DMS153 (cell line): Measurements from ENCODE around the gene PSMD13.
"Not testable (repeated sequence)": the region's sequence is repeated elsewhere in the genome, so short reads cannot be mapped to it uniquely, and the experiment has no call there.

Experiments used
- DNase-seq: peaks from one replicate; lab custom pipeline; 2025; lab: John Stamatoyannopoulos, UW

PSMD13 gene

GRCh38 chr11:236774-237767, at the start of gene PSMD13:
Gene PSMD13, plus strand, starts transcription at chr11:236976. Its CDS starts 74 bp downstream, at chr11:237050.
- peak; percentile 60 for DNase-seq

DNA sequence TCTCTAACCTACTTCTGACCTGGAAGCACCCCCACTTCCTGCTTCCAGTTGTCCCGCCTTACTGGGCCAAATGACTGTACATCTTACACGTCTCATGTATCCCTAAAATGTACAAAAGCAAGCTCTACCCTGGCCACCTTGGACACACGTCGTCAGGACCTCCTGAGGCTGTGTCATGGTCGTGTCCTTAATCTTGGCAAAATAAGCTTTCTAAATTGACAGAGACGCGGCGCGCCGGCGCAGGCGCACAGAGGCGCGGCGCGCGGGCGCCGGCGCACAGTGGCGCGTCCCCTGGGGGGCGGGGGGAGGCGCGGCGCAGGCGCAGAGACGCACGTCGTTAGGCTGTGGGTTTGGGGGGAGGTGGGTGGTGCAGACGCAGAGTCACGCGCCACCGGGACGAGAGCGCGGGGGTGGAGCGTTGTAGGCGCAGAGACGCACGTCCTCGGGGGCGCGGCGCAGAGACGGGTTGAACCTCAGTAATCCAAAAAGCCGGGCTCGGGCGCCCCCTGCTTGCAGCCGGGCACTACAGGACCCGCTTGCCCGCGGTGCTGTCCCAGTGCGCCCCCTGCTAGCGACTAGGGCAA, 47.5 kb upstream of the PSMD13 start:
- DNase-seq, result not testable (repeated sequence)

DNA sequence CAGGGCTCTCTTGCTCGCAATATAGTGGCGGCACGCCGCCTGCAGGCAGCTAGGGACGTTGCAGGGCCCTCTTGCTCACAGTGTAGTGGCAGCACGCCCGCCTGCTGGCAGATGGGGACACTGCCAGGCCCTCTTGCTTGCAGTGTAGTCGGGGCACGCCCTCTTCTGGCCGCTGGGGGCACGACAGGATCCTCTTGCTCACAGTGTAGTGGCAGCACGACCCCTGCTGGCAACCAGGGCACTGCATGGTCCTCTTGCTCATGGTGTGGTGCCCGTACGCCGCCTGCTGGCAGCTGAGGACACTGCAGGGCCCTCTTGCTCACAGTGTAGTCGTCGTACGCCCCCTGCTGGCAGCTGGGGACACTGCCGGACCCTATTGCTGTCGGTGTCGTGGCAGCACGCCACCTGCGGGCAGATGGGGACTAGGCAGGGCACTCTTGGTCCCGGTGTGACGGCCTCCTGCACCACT, 46.9 kb upstream of the PSMD13 start:
- not testable (repeated sequence) for DNase-seq

GRCh38 chr11:190546-190945, 46.2 kb upstream of the PSMD13 start:
- not testable (repeated sequence) for DNase-seq

DNA sequence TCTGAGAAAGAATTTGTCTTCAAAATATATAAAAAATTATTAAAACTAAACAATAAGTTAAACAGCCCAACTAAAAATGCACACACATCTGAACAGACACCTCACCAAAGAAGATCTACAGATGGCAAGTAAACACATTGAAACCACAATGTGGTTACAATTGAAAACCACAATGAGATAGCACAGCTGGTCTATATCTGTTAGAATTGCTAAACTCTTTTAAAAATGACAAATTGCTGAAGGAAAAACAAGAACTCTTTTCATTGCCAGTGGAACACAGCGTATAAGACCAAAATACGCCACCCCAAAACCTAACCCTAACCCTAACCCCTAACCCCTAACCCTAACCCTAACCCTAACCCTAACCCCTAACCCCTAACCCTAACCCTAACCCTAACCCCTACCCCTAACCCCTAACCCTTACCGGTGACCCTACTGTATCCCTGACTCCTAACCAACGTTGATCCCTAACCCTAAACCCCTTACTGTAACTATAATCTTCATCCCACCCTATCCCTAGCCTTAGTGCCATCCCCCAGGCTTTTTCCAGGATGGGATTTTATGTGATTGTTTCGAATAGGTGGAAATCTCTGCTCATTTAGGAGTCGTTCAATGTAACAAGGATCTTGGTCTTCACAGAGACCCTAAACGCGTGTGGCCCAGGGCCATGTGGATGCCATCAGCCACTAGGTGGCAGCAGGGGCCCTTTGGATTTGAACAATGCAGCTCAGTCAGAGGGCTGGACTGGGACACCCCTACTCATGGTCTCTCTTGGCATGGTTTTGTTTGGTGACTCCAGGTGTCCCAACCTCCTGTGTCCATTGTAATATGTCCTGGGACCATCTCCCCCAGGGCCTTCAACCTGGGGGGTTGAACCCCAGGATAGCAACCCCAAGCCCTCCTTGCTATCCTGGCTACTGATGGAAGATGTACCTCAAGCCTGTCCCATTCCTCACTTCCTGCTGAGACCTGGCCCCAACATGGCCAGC, 45.0 kb upstream of the PSMD13 start:
- not testable (repeated sequence) for DNase-seq

DNA sequence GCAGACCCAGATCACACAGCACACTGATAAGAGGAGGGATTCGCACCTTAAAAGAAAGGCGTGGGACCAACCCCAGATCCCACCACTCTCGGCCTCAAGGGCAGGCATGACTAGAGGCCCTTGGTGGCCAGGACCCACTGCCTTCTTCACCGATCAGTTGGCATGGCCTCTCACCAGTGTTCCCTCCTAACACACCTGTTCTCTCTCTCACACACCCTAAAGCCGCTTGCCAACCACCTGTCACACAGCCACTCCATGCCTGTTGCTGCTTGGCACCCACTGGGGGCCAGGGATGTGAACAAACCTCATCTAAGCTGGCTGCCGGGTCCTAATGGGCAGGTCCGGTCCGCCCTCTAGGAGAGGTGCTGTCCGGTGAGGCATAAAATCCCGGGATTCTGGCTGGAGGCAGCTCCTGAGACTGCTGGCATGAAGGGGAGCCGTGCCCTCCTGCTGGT, 44.1 kb upstream of the PSMD13 start, which contains the start of gene SCGB1C1:
Gene SCGB1C1, plus strand, starts transcription at position 405 of the 455 bp plus-strand sequence. Its CDS starts 22 bp downstream, at position 427.
- not testable (repeated sequence) for DNase-seq

DNA sequence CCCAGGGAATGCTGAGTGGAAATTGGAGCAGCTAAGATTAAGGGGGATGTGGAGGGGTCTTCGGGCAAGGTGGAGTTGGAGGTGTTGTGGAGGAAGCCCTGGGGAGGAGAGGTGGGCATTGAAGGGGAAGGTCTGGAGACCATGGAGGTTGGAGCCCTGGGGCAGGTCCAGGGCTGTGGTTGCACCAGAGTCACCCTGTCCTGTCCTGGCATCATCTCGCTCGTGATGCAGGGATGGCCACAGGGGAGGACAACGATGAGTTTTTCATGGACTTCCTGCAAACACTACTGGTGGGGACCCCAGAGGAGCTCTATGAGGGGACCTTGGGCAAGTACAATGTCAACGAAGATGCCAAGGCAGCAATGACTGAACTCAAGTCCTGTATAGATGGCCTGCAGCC, 43.3 kb upstream of the PSMD13 start:
- DNase-seq, result not testable (repeated sequence)

- DNase-seq, result no peak
These were observed 39.7 kb upstream of the PSMD13 start for GRCh38 chr11:196786-197731.

DNA sequence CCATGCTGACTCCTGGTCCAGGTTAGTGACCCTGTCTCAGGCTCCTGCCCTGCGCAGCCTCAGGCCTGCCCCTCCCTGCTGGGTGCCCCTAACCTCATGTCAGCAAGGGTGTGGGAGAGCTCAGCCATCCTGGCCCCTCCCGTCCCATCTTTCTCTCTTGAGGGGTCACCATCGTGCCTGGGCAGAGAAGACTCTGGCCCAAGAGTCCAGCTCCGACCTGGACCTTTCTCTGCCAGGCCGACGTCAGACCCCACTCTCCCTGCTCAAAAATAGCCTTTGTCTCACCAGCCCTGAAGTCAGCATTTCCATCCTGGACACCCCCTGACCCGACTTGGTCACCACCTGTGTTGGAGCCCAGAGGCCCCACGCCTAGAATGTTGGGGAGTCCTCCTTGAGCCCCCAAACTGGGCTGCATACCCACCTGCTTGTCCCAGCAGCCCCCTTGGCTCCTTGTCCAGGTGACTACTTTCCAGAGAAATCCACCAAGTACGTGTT, 39.0 kb upstream of the PSMD13 start:
- DNase-seq, result no peak

GRCh38 chr11:198236-198806, 38.5 kb upstream of the PSMD13 start:
- DNase-seq, result no peak

DNA sequence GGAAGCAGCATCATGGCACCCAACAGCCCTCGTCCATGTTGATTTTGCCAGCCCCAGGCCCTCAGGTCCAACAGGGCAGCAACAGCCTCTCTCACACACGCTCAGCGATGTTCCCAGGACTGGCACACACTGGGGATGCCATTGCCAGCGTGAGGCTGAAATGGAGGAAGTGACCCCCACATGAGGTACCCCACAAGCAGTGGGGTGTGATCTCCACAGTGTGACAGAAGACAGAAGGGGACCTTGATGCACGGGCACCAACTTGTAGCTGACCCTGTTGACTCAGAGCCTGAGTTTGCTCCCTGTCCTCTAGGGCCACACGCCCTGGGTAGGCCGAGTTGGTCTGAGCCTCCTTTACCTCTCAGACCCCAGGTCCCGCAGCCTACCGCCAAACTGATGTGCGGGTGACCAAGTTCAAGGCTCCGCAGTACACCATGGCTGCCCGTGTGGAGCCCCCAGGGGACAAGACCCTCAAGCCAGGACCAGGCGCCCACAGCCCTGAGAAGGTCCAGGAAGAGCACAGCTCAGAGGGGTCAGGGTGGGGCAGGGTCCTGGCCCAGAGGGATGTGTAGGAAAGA, 37.7 kb upstream of the PSMD13 start:
- no peak for DNase-seq

- no peak for DNase-seq
These were observed 37.0 kb upstream of the PSMD13 start for GRCh38 chr11:199782-200181.

DNA sequence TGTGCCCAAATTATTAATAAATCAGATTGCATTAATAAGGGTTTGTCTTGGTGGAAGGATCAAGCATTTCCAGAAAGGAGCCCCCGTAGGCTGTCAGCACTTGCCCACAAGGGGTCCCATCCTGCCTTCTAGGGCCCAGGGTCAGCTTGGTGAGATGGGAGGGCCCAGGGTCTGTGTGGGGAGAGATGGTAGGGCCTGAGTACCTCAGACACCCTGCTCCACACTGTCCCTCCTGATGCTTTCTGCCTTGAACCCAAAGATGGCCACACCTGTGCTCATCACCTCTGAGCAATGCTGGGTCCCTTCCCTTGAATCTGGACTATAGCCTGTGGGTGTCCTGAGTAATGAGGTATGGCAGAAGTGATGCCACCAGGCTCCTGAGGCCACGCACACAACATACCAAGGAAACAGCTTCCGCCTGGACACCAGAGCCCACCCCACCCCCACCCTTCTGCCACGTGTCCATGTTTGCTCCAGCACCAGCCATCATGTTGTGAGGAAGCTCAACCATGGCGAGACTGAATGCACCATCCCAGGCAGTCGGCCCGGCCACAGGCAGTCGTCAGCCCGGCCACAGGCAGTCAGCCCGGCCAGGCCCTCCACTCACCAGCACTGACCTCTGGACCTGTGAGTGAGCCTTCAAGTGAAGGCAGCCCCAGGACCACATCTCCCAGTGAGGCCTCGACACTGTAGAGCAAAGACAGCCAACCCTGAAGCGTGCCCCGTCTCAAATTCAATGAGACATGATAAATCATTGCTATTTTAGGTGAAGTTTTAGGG, 36.4 kb upstream of the PSMD13 start:
- DNase-seq, result no peak

DNA sequence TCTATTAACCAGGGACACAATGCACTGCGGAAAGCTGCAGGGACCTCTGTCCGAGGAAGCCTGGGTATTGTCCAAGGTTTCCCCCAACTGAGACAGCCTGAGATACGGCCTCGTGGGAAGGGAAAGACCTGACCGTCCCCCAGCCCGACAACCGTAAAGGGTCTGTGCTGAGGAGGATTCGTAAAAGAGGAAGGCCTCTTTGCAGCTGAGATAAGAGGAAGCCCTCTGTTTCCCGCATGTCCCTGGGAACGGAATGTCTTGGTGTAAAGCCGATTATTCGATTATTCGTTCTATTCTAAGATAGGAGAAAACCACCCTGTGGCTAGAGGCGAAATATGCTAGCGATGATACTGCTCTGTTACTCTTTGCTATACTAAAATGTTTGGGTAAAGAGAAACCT, 34.8 kb upstream of the PSMD13 start:
- no peak for DNase-seq

GRCh38 chr11:202490-202889, 34.3 kb upstream of the PSMD13 start:
- no peak for DNase-seq

DNA sequence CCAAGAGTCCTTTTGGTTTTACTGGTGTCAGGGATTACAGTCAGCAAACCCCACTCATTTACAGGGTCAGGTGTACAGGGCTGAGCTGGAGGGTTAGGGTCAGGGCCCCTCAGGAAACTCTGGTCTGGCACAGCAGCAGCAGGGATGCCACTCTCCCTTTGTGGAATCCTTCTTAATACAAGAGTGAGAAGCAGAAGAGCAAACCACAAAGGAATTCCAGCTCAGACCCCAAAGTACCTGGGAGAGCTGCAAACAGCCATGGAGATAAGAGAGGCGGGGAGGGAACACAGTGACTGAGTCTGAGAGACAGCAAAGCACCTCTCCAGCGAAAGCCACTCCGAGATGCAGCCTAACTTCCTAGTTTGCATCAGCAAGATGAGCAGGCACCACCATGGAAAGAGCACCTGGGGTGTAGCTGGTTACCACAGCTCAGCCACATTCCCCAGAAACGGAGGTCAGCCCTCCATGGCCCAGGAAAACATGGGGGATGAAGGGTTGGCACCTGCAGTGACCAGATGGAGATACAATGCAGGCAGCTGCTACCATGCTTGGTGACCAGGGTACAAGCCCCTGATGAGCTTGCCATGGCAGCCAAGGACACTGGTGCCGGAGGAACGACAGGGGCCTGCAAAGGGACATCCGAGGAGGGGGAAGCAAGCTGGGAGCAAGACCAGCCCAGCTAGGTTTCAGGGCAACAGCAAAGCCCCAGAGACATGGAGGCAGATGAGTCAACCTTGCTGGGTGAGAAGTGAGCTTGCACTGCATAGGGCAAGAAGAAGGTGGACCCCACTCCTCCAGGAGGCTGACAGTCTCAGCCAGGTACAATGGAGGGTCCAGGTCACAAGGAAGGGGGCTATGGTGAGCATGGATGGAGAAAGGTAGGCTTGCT, 33.5 kb upstream of the PSMD13 start:
- DNase-seq, result no peak

- DNase-seq, result no peak
These were observed 32.7 kb upstream of the PSMD13 start for GRCh38 chr11:203945-204586.
